SKM-1 (cell line): Measurements from ENCODE around the gene HDLBP.

ENCODE experiments used
- DNase-seq: peaks from one replicate; lab custom pipeline; 2025; ENCODE audit not compliant: unreplicated experiment; lab: John Stamatoyannopoulos, UW

The HDLBP gene, protein sequence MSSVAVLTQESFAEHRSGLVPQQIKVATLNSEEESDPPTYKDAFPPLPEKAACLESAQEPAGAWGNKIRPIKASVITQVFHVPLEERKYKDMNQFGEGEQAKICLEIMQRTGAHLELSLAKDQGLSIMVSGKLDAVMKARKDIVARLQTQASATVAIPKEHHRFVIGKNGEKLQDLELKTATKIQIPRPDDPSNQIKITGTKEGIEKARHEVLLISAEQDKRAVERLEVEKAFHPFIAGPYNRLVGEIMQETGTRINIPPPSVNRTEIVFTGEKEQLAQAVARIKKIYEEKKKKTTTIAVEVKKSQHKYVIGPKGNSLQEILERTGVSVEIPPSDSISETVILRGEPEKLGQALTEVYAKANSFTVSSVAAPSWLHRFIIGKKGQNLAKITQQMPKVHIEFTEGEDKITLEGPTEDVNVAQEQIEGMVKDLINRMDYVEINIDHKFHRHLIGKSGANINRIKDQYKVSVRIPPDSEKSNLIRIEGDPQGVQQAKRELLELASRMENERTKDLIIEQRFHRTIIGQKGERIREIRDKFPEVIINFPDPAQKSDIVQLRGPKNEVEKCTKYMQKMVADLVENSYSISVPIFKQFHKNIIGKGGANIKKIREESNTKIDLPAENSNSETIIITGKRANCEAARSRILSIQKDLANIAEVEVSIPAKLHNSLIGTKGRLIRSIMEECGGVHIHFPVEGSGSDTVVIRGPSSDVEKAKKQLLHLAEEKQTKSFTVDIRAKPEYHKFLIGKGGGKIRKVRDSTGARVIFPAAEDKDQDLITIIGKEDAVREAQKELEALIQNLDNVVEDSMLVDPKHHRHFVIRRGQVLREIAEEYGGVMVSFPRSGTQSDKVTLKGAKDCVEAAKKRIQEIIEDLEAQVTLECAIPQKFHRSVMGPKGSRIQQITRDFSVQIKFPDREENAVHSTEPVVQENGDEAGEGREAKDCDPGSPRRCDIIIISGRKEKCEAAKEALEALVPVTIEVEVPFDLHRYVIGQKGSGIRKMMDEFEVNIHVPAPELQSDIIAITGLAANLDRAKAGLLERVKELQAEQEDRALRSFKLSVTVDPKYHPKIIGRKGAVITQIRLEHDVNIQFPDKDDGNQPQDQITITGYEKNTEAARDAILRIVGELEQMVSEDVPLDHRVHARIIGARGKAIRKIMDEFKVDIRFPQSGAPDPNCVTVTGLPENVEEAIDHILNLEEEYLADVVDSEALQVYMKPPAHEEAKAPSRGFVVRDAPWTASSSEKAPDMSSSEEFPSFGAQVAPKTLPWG (N-terminal part only)

GRCh38 chr2:241315093-241315878 is at the start of gene HDLBP:
Gene HDLBP, minus strand, starts transcription at chr2:241315672. Its CDS starts 48,803 bp downstream, at chr2:241266869.
- DNase-seq = peak; percentile 98

DNA sequence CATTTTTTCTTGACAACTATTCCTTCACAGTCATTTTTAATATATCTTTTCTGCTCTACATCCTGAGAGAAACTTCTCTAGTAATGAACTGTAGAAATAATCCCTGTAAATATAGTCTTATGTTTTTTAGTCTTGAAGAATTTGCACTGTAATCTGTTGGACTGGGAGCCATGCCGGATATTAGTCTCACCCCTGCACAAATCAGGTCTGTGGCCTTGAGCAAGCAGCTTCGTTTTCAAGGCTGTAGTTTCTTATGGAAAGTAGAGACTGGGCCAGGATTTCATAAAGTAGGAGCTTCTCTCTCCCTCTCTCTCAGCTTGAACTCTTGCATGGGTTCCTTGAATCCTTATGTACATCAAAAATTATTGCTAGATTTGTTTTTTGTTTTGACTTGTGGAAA is 49.3 kb upstream of the HDLBP start:
- no peak for DNase-seq

GRCh38 chr2:241363426-241363825 is 48.0 kb upstream of the HDLBP start:
- DNase-seq = no peak

- DNase-seq = no peak
Observed at GRCh38 chr2:241359481-241360045, 44.1 kb upstream of the HDLBP start.

- DNase-seq = no peak
Observed at GRCh38 chr2:241358470-241358869, 43.0 kb upstream of the HDLBP start.

- DNase-seq = no peak
Observed at GRCh38 chr2:241357531-241357930, 42.1 kb upstream of the HDLBP start.

DNA sequence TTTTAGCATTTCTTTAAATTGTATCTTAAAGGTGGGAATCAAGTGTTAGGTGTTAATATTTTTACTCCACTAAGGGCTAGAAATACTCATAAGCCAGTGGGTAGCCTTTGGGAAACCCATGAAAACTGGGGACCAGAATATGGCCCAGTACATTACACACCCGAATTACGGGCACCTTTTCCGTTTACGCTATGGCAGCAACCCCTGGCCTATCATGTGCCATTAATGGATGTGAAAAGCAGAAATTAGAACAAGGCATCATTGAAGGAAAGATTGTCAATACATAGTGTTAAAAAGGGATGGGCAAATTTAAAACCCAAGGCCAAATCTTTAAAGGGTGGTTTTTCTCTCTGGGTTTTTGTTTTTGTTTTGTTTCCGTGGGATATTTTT is 41.4 kb upstream of the HDLBP start:
- DNase-seq = no peak

GRCh38 chr2:241355983-241356870 is 40.8 kb upstream of the HDLBP start, which contains the start of gene FARP2:
Gene FARP2, plus strand, starts transcription at chr2:241356285. Its CDS starts 16,823 bp downstream, at chr2:241373108.
- peak; percentile 82 for DNase-seq

DNA sequence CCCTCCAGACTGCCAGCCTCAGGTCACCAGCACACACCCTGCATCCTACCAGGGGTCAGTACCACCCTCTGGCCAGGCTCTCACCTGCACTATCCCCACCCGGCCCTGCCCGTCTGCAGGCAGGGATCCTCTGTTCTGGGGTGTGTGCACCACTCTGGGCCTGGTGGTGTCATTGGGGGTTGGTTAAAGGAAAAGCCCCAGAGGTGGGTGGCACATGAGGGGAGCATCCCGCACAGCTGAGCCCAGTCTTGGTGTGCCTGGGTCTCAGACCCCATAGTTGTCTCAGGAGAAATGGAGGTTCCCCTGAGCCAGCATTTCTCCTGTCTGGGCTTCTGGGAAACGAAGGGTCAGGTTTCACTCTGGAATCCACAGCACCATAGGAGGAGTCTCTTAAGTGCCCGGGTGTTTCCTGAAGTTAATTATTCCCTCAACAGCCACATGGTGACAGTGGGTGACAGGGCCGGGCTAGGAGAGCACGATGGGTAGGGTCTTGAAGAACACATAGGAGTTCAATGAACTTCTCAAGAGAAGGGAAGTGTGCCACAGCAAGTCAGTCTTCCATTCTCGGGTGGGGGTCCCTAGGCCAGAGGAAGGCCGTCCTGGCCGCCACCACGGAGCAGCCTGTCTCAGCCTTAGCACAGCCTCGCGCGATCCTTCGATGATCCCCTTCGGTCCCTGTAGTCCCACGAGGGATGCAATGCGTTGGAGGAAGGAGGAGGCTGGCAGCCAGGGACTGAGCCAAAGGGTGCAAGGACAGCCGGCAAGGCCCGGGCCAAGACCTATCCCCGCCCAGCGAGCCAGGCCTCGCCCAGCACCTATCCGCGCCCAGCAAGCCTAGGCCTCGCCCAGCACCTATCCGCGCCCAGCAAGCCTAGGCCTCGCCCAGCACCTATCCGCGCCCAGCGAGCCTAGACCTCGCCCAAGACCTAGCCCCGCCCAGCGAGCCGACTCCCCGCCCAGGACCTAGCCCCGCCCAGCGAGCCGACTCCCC is 39.5 kb upstream of the HDLBP start:
- DNase-seq = peak; percentile 12

- DNase-seq = no peak
Observed at GRCh38 chr2:241352227-241352626, 36.8 kb upstream of the HDLBP start.

DNA sequence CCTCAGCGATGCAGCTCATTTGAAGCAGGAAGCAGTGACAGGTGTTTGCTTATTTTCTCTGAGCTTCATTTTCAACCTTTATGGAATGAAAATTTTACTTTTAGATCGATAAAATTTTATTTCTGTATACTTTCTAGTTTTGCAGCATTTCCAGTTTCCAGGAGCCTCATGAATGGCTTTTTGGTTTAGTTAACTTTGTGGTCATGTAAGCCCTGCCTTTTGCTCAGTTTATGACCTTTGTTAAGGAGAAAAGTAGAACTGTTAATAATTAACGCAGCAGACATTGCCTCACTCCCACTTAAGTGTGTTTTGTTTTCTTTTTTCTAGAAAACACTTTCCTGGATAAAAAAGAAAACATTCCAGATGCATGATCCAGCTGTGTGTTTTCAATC is 36.2 kb upstream of the HDLBP start:
- no peak for DNase-seq

DNA sequence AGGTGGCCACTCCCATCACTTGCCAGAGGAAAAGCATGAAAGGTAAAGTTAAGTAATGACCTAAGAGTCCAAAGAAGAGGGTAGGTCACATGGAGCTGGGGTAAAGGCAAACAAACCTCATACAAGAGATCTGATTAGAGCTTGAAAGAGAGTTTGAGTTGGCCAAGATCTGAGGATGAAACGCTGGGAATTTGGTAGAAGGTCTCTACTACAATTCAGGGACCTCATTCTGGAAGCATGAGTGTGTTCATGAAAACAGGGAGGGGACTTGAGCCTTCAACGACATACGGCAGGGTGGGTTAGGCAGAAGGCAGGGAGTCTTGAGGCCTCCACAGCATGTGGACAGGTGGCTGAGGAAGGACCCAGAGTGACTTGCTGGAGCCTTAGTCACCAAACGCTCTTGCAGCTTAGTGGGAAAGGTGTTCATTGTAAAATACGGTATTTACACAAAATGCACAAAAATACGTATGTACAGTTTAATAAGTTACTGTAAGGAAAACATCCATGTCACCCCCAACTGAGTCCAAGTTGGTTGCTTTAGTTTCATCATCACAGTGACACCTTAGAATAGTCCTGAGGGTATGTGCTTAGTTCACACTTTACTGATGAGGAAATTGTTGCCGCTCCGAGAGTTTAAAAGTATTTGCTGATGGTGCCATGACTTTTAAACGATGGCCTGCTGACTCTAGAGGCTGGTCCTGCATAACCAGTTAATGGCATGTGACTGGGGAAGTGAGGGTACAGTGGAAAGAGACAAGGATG is 35.6 kb upstream of the HDLBP start:
- DNase-seq = no peak

DNA sequence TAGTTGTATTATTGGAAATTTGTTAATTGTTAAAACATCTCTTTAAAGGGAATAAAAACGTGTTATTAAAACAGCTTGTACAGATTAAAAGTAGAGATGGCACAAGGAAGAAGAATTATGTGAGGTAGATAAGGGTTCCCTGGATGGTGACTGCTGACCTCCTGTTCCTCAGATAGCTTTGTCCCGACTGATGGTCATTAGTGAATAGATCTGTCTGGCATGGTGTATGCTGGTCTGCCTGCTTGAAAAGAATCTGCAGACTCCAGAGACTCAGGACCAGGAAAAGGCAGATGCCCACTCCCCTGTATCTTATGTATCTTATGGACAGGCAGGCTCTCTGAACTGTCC is 35.0 kb upstream of the HDLBP start:
- no peak for DNase-seq

GRCh38 chr2:241349941-241350340 is 34.5 kb upstream of the HDLBP start:
- DNase-seq = no peak

DNA sequence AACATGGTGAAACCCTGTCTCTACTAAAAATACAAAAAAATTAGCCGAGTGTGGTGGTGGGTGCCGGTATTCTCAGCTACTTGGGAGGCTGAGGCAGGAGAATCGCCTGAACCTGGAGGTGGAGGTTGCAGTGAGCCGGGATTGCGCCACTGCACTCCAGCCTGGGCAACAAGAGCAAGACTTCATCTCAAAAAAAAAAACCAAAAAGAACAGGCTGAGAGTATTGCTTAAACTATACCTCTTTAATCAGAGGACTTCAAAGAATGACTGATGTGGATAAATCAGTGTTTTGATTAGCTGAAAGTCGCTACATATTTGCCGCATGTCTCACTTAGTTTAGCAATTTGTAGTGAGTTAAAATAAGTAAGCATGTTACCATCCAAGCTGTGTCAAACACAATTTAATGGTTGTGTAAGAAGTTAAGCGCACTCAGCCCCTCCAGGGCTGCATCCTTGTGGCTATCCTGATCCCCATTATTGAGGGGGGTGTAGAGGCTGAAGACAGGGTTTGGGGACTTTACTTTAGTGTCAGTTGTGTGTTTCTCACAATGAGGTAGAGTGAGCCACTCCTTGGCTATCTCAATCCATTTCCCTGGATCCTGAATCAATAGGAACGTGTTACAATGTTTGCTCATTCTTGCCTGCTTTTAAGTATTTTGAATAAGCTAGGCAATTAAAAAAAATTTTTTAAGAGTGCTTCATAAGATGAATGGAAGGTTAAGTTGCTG is 29.6 kb upstream of the HDLBP start:
- no peak for DNase-seq

GRCh38 chr2:241340631-241341163 is 25.2 kb upstream of the HDLBP start:
- DNase-seq = no peak
